ENCODE results near the gene PRR15.

PRR15 gene

GRCh38 chr7:29572558-29572957 lies 8.9 kb downstream of the PRR15 start:
- DNase-seq = no peak

- peak; percentile 67 for DNase-seq
These were observed 9.9 kb downstream of the PRR15 start for GRCh38 chr7:29573567-29573966.

- no peak for DNase-seq
These were observed 11.0 kb downstream of the PRR15 start for GRCh38 chr7:29574659-29575058.

- no peak for DNase-seq
These were observed 23.7 kb downstream of the PRR15 start for GRCh38 chr7:29587195-29587808.

- DNase-seq = no peak
These were observed 24.6 kb downstream of the PRR15 start for GRCh38 chr7:29588212-29588611.

- DNase-seq = peak; percentile 9
These were observed 25.5 kb downstream of the PRR15 start for GRCh38 chr7:29588900-29589696.

GRCh38 chr7:29592866-29593265 lies 29.2 kb downstream of the PRR15 start:
- no peak for DNase-seq

- DNase-seq = no peak
These were observed 29.8 kb downstream of the PRR15 start for GRCh38 chr7:29593459-29593858.

GRCh38 chr7:29596593-29597178 lies 33.1 kb downstream of the PRR15 start:
- no peak for DNase-seq

- no peak for DNase-seq
These were observed 33.6 kb downstream of the PRR15 start for GRCh38 chr7:29597266-29597665.

- no peak for DNase-seq
These were observed 34.5 kb downstream of the PRR15 start for GRCh38 chr7:29598137-29598536.

- no peak for DNase-seq
These were observed 35.0 kb downstream of the PRR15 start for GRCh38 chr7:29598613-29599012.

GRCh38 chr7:29599026-29599425 lies 35.4 kb downstream of the PRR15 start:
- no peak for DNase-seq

- no peak for DNase-seq
These were observed 37.0 kb downstream of the PRR15 start for GRCh38 chr7:29600661-29601060.

- no peak for DNase-seq
These were observed 40.4 kb downstream of the PRR15 start for GRCh38 chr7:29604052-29604451.

GRCh38 chr7:29604702-29605101 lies 41.1 kb downstream of the PRR15 start:
- DNase-seq = no peak

- no peak for DNase-seq
These were observed 42.0 kb downstream of the PRR15 start for GRCh38 chr7:29605671-29606070.

- DNase-seq = no peak
These were observed 42.7 kb downstream of the PRR15 start for GRCh38 chr7:29606287-29606721.

- no peak for DNase-seq
These were observed 43.2 kb downstream of the PRR15 start for GRCh38 chr7:29606830-29607229.

GRCh38 chr7:29607259-29607658 lies 43.6 kb downstream of the PRR15 start:
- no peak for DNase-seq

- no peak for DNase-seq
These were observed 44.3 kb downstream of the PRR15 start for GRCh38 chr7:29607889-29608288.

GRCh38 chr7:29609162-29610037 lies 45.8 kb downstream of the PRR15 start:
- peak; percentile 76 for DNase-seq

GRCh38 chr7:29610086-29610485 lies 46.5 kb downstream of the PRR15 start:
- DNase-seq = no peak

Data from NCI-H510A treated with DMSO at 0.1 percent for 48 hours (cell line).